Adrenal gland (tissue), 12 donors: Measurements from ENCODE around the gene DSCAML1. TPM values are rescaled to one million over a fixed set of nuclear protein-coding genes. Genes with fewer than 3 reads are reported as not detected.

Experiments used
- DNase-seq, 7 donors: peaks; one replicate each; pipeline ENCODE4 v3.0.0-alpha.2; 2019 to 2020
- H3K27ac ChIP-seq, 5 donors: fragments of 200-600 bp; sonication (generic) in 4 of 5; 1 replicate in 3 of 5; 2 replicates in 2 of 5; pipeline versions ENCODE4 v1.5.1 to v1.8.0; 2016 to 2020; ENCODE audit warnings: mild to moderate bottlenecking in 1 of 5
- H3K27me3 ChIP-seq: fragments of 200-600 bp; 2 replicates; pipeline ENCODE4 v1.8.0; 2021
- H3K36me3 ChIP-seq, 2 donors: fragments of 200-600 bp; replicated peaks in 1 of 2; 1 replicate in 1 of 2; 2 replicates in 1 of 2; pipeline versions ENCODE4 v1.5.1 to v1.8.0; 2018 to 2022
- H3K4me1 ChIP-seq, 2 donors: fragments of 200-600 bp; replicated peaks in 1 of 2; 1 replicate in 1 of 2; 2 replicates in 1 of 2; pipeline versions ENCODE4 v1.5.1 to v1.8.0; 2018 to 2021
- H3K4me3 ChIP-seq, 4 donors: fragments of 200-600 bp; sonication (generic) in 3 of 4; one replicate each; pipeline ENCODE4 v1.5.1; 2016 to 2018
- H3K9me3 ChIP-seq, 3 donors: fragments of 200-600 bp; sonication (generic) in 1 of 3; replicated peaks in 1 of 3; 1 replicate in 2 of 3; 2 replicates in 1 of 3; pipeline versions ENCODE4 v1.5.1 to v1.8.0; 2016 to 2021
- POLR2A ChIP-seq, 2 donors: fragments of 450-650 bp; IDR thresholded peaks; one replicate each; pipeline ENCODE4 v1.6.1; 2017; ENCODE audit warnings: antibody characterized with exemption in 2 of 2, mild to moderate bottlenecking in 2 of 2, moderate library complexity in 1 of 2
- WGBS, 4 donors: extraction: QIAGEN DNeasy Blood & Tissue Kit in 2 of 4; methylation state at CpG; one replicate each; pipeline versions ENCODE4 v1.1.5 to v1.1.7; 2013 to 2017; 5-methylcytosine and 5-hydroxymethylcytosine counted together
- intact Hi-C, 2 donors: fragments of 100-400 bp; cut with DNase I; formaldehyde crosslinking; loops; one replicate each; pipeline versions ENCODE4 v1.14.1 to v1.15.0; 2022 to 2023
- polyA plus RNA-seq, 3 donors: library from polyadenylated mRNA; stranded (reverse); fragments of 200-250 nt in 2 of 3; fragments of 350-450 nt in 1 of 3; fragmentation: Illumina TruSeq in 1 of 3; extraction: RNeasy Lipid Tissue Mini Kit (QIAGEN cat#74804) in 1 of 3; gene quantifications; one replicate each; pipeline ENCODE4 v1.2.3, GENCODE V29; 2013 to 2014
- total RNA-seq, 9 donors: library from RNA; depleted of rRNA in 4 of 9; stranded (reverse); fragments of >200 nt in 4 of 9; fragments of 120-200 nt in 1 of 9; fragmentation: NEBNext Ultra II Directional in 1 of 9; extraction: Animal tissue kit (Norgen Biotek cat#: 25700) in 1 of 9; gene quantifications; one replicate each; pipeline versions ENCODE4 v1.1.0 to v1.2.4, GENCODE V29; 2013 to 2023
- TF ChIP-seq, protein P1 (sequence below), 6 experiments: fragments of 450-650 bp in 4 of 6; fragments of 200-600 bp in 2 of 6; sonication (generic) in 1 of 6; IDR thresholded peaks; 1 replicate in 5 of 6; 2 replicates in 1 of 6; pipeline versions ENCODE4 v1.5.1 to v1.8.0; 2016 to 2021; ENCODE audit warnings: antibody characterized with exemption in 6 of 6, mild to moderate bottlenecking in 2 of 6, moderate library complexity in 1 of 6
- donor health status: healthy with polysubstance abuse.
- donor health status: Bipolar disorder and iron deficiency.
- donor health status: DM: yes; HTN: yes; CAD: no.
- donor health status: DM: no; HTN: no; CAD: no.
- donor health status: DM: no; HTN: no; CAD: no.
- donor health status: DM: yes; HTN: yes; CAD: no.

DSCAML1 gene
- total and polyA plus RNA-seq, 12 donors: 0.09 to 1.9 (median 0.55) TPM; not detected in 1

DNA sequence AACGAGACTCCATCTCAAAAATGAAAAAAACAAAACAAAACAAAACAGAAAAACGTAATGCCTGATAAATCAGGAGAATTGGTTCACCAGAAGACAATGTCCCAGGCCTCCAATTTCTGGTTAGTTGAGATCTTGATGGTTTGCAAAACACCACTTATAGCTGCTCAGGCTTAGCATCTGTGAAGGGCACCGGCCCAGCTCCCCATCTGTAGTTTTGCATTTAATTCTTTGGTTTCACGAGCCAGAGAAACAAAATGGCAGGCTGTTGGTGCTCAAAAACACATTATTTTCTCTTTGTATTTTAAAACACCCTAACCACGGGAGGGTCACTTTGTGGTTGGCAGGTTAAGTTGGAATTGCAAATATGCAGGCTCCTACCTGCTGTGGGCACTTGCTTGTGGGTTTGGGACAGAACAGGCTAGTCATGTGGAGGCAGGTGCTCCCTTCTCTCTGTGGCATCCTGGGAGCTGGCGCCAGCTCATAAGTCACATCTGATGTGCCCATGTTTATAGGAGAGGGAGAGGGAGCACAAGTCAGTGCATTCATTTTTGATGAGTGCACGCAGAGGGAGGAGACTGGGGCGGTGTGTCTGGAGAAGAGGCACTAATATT is 323.4 kb downstream of the DSCAML1 start:
- DNase-seq: no peak
- intact Hi-C loops: no loop called here
- TF ChIP-seq, protein P1, sequence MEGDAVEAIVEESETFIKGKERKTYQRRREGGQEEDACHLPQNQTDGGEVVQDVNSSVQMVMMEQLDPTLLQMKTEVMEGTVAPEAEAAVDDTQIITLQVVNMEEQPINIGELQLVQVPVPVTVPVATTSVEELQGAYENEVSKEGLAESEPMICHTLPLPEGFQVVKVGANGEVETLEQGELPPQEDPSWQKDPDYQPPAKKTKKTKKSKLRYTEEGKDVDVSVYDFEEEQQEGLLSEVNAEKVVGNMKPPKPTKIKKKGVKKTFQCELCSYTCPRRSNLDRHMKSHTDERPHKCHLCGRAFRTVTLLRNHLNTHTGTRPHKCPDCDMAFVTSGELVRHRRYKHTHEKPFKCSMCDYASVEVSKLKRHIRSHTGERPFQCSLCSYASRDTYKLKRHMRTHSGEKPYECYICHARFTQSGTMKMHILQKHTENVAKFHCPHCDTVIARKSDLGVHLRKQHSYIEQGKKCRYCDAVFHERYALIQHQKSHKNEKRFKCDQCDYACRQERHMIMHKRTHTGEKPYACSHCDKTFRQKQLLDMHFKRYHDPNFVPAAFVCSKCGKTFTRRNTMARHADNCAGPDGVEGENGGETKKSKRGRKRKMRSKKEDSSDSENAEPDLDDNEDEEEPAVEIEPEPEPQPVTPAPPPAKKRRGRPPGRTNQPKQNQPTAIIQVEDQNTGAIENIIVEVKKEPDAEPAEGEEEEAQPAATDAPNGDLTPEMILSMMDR (IDR thresholded peaks at IDR 0.05): no peak
- TF ChIP-seq POLR2A (IDR thresholded peaks at IDR 0.05): no peak
- no peak overlapping the region for H3K27ac ChIP-seq
- H3K27me3 ChIP-seq: no peaks in the 10 kb centered on the region
- H3K36me3 ChIP-seq: no peaks in the 10 kb centered on the region
- H3K4me1 ChIP-seq: no peaks in the 10 kb centered on the region
- WGBS, 4 donors: 74 to 82% (median 77%) methylated on average over 8 of the region's 8 CpGs
- H3K4me3 ChIP-seq: no peak overlapping the region
- no peaks in the 10 kb centered on the region for H3K9me3 ChIP-seq

DNA sequence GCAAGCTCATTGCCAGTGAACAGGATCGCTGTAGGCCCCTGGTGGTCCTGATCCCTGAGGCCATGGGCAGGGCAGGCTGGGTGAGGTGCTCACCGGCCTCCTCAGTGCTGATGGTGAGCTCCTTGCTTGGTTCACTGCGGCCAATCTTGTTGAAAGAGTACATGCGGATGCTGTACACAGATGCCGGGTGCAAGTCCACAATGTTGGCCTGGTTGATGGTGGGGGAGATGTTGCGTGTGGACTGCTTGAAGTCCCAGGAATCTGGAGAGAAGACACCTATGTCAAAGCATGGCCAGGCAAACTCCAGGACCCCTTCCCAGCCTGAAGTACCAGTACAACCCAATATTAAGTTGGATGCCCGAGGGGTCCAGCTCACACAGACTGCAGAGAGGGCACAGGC is 325.2 kb downstream of the DSCAML1 start:
- 88 to 92% (median 92%) methylated on average over 5 to 7 of the region's 7 CpGs for WGBS, 4 donors

DNA sequence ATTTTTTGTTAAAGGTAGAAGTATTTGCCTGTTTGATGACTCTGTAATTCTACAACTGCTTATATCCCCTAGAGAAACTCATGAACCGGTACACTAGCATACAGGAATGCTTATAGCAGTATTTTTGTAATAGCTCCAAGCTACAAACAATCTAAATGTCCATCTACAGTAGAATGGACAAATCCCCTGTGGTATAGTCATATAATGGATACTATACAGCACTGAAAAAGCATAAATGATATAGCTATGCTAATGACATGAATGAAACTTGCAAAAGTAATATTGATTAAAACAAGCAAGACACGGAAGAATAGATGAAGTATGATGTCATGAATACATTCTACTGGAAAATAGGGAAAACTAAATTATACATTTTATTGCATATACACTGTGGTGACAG is 326.4 kb downstream of the DSCAML1 start:
- Histone ChIP-seq H3K27ac (no peak overlapping the region), H3K4me3 (no peak overlapping the region), H3K9me3 (no peaks in the 10 kb centered on the region), H3K4me1 (no peaks in the 10 kb centered on the region), H3K27me3 (no peaks in the 10 kb centered on the region), H3K36me3 (no peaks in the 10 kb centered on the region)
- intact Hi-C loops: no loop called here
- no peak for DNase-seq
- WGBS, 4 donors: 88 to 92% (median 89%) methylated on average over 2 of the region's 2 CpGs
- TF ChIP-seq POLR2A (IDR thresholded peaks at IDR 0.05): no peak
- TF ChIP-seq, protein P1 (IDR thresholded peaks at IDR 0.05): no peak

More for the DNA sequence above, 325.2 kb downstream of the DSCAML1 start:
- H3K4me1 ChIP-seq: no peaks in the 10 kb centered on the region
- TF ChIP-seq POLR2A (IDR thresholded peaks at IDR 0.05): no peak
- TF ChIP-seq, protein P1 (IDR thresholded peaks at IDR 0.05): no peak
- H3K9me3 ChIP-seq: no peaks in the 10 kb centered on the region
- no peak overlapping the region for H3K4me3 ChIP-seq
- intact Hi-C loops: no loop called here
- H3K27me3 ChIP-seq: no peaks in the 10 kb centered on the region
- no peak overlapping the region for H3K27ac ChIP-seq
- H3K36me3 ChIP-seq: no peaks in the 10 kb centered on the region
- DNase-seq: no peak

DNA sequence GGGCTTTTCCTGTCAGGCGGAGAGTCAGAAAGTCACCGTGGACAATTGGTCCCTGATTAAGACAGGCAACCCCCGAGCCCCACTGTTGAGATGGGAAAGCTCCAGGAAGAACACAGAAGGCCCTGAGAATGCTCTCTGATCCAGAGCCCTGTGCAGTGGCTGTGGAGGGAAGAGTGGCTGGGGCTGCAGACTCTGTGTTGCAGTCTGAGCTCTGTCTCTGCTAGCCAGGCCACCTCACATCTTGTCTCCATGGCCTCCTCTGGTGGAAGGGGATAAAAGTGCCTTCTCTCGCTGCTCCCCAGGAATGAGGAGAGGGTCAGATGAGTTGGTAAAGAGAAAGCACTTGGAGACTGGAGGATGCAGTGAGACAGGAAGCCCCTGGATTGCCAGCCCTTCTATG is 328.1 kb downstream of the DSCAML1 start:
- Histone ChIP-seq H3K27me3 (no peaks in the 10 kb centered on the region), H3K27ac (no peak overlapping the region), H3K36me3 (no peaks in the 10 kb centered on the region), H3K4me1 (no peaks in the 10 kb centered on the region), H3K9me3 (no peaks in the 10 kb centered on the region), H3K4me3 (no peak overlapping the region)
- TF ChIP-seq, protein P1 (IDR thresholded peaks at IDR 0.05): no peak
- no peak for TF ChIP-seq POLR2A (IDR thresholded peaks at IDR 0.05)
- intact Hi-C loops: no loop called here
- WGBS, 4 donors: 73 to 87% (median 84%) methylated on average over 4 of the region's 4 CpGs
- DNase-seq: no peak
